IMR-90 (cell line): ENCODE measurements around the gene AQP5. TPM values are rescaled to one million over a fixed set of nuclear protein-coding genes. Genes with fewer than 3 reads are reported as not detected.

Experiments used
- ATAC-seq: fragments of 200-7000 bp; cut with Tn5 transposase; 2 replicates; pipeline ENCODE4 v1.9.1; 2020; ENCODE audit warnings: low read depth, mild to moderate bottlenecking, moderate library complexity
- BruUV-seq: library from RNA; stranded (reverse); fragments of 400-500 nt; replicated peaks from 2 replicates; lab custom pipeline; 2021; lab: Mats Ljungman, UMichigan
- CTCF ChIA-PET: fragments of 300-600 bp; formaldehyde crosslinking; extraction: SDS; loops from one replicate; lab custom pipeline; 2021; ENCODE audit warnings: antibody characterized with exemption; lab: Yijun Ruan, JAX
- POLR2A ChIA-PET: fragments of 300-600 bp; sonication (Branson Sonifier 250); formaldehyde crosslinking; loops from one replicate; lab custom pipeline; 2022; ENCODE audit warnings: antibody characterized with exemption; ENCODE audit not compliant: unreplicated experiment; lab: Charles Lee
- DNase-seq: peaks from one replicate; pipeline ENCODE4 v3.0.0; 2013
- H2AFZ ChIP-seq: replicated peaks from 2 replicates; pipeline ENCODE3; 2013; ENCODE audit warnings: low read length, mild to moderate bottlenecking; ENCODE audit not compliant: poor library complexity
- H2AK5ac ChIP-seq: 2 replicates; pipeline ENCODE4 v1.6.1; 2013; ENCODE audit warnings: low read depth, low read length, inconsistent platforms
- H2AK9ac ChIP-seq: replicated peaks from 2 replicates; pipeline ENCODE3; 2013; ENCODE audit warnings: mild to moderate bottlenecking, low read depth, low read length, moderate library complexity; ENCODE audit not compliant: poor library complexity
- H2BK120ac ChIP-seq: 2 replicates; pipeline ENCODE4 v1.6.1; 2013; ENCODE audit warnings: low read depth, low read length, inconsistent platforms
- H2BK15ac ChIP-seq: 3 replicates; pipeline ENCODE4 v1.6.1; 2013; ENCODE audit warnings: low read depth, low read length, inconsistent platforms
- H2BK20ac ChIP-seq: 2 replicates; pipeline ENCODE4 v1.6.1; 2013; ENCODE audit warnings: low read depth, mild to moderate bottlenecking, inconsistent platforms, low read length, moderate library complexity
- H2BK5ac ChIP-seq: 2 replicates; pipeline ENCODE4 v1.6.1; 2013; ENCODE audit warnings: mild to moderate bottlenecking, low read depth, low read length, inconsistent platforms; ENCODE audit not compliant: poor library complexity, severe bottlenecking
- H3K14ac ChIP-seq: replicated peaks from 2 replicates; pipeline ENCODE4 v1.6.1; 2013; ENCODE audit warnings: low read depth, low read length, inconsistent platforms
- H3K18ac ChIP-seq: 2 replicates; pipeline ENCODE4 v1.6.1; 2013; ENCODE audit warnings: low read depth, low read length, control low read depth
- H3K23ac ChIP-seq: 2 replicates; pipeline ENCODE4 v1.6.1; 2013; ENCODE audit warnings: low read depth, low read length, inconsistent platforms
- H3K27ac ChIP-seq: 2 replicates; pipeline ENCODE4 v1.5.1; 2013; ENCODE audit warnings: mild to moderate bottlenecking, control low read depth, low read length; ENCODE audit not compliant: insufficient read depth
- H3K27me3 ChIP-seq: 2 replicates; pipeline ENCODE4 v1.6.1; 2013; ENCODE audit warnings: low read length; ENCODE audit not compliant: control insufficient read depth, insufficient read depth
- H3K36me3 ChIP-seq: 2 replicates; pipeline ENCODE4 v1.6.1; 2013; ENCODE audit warnings: low read length, mixed read lengths; ENCODE audit not compliant: control insufficient read depth, insufficient read depth
- H3K4ac ChIP-seq: 2 replicates; pipeline ENCODE4 v1.6.1; 2013; ENCODE audit warnings: low read depth, low read length, inconsistent platforms
- H3K4me1 ChIP-seq: 2 replicates; pipeline ENCODE4 v1.6.1; 2013; ENCODE audit warnings: low read length, mixed read lengths; ENCODE audit not compliant: control insufficient read depth, insufficient read depth
- H3K4me2 ChIP-seq: 2 replicates; pipeline ENCODE4 v1.6.1; 2013; ENCODE audit warnings: low read depth, mild to moderate bottlenecking, control low read depth, low read length, moderate library complexity
- H3K4me3 ChIP-seq: 2 replicates; pipeline ENCODE4 v1.5.1; 2013; ENCODE audit warnings: low read depth, mild to moderate bottlenecking, control low read depth, low read length, moderate library complexity; ENCODE audit not compliant: insufficient read depth
- H3K56ac ChIP-seq: 2 replicates; pipeline ENCODE4 v1.6.1; 2013; ENCODE audit warnings: low read length, inconsistent platforms; ENCODE audit not compliant: insufficient read depth; ENCODE audit errors: extremely low read depth
- H3K79me1 ChIP-seq, 2 experiments: 2 replicates each; pipeline ENCODE4 v1.6.1; 2013; ENCODE audit warnings: low read length in 2 of 2, inconsistent platforms in 1 of 2, low read depth in 1 of 2
- H3K9ac ChIP-seq: 2 replicates; pipeline ENCODE4 v1.6.1; 2013; ENCODE audit warnings: low read depth, low read length, control low read depth
- H3K9me1 ChIP-seq: 2 replicates; pipeline ENCODE4 v1.6.1; 2013; ENCODE audit warnings: low read length, inconsistent platforms; ENCODE audit not compliant: insufficient read depth
- H3K9me3 ChIP-seq: 2 replicates; pipeline ENCODE4 v1.6.1; 2013; ENCODE audit warnings: low read length; ENCODE audit not compliant: control insufficient read depth, insufficient read depth
- H4K20me1 ChIP-seq: 2 replicates; pipeline ENCODE4 v1.6.1; 2013; ENCODE audit warnings: low read length, inconsistent platforms; ENCODE audit not compliant: insufficient read depth
- H4K5ac ChIP-seq: 2 replicates; pipeline ENCODE4 v1.6.1; 2013; ENCODE audit warnings: mild to moderate bottlenecking, low read depth, low read length, control low read depth
- H4K8ac ChIP-seq, 2 experiments: 2 replicates each; pipeline ENCODE4 v1.6.1; 2013; ENCODE audit warnings: low read depth in 2 of 2, low read length in 2 of 2, control low read depth in 1 of 2, inconsistent platforms in 1 of 2
- H4K91ac ChIP-seq: 2 replicates; pipeline ENCODE4 v1.6.1; 2013; ENCODE audit warnings: low read depth, low read length, inconsistent platforms; ENCODE audit not compliant: insufficient read depth
- CEBPB ChIP-seq: IDR thresholded peaks from 2 replicates; pipeline ENCODE4 v1.6.1; 2012; ENCODE audit warnings: low read depth, low read length, improper control_type of control experiment
- FOS ChIP-seq: fragments of 150-350 bp; IDR thresholded peaks from 2 replicates; pipeline ENCODE4 v1.6.1; 2016; ENCODE audit warnings: low read depth, low read length
- WGBS, 2 experiments: methylation state at CpG; one replicate each; pipeline versions ENCODE4 v1.1.5 to v1.1.7; 2013; ENCODE audit warnings: missing lambda C conversion rate in 2 of 2; ENCODE audit not compliant: insufficient read length in 1 of 2; ENCODE audit errors: extremely low coverage in 2 of 2; 5-methylcytosine and 5-hydroxymethylcytosine counted together
- dilution Hi-C: fragments of 300-500 bp; cut with HindIII; formaldehyde crosslinking; loops from one replicate; pipeline ENCODE4 v1.14.3; 2018; ENCODE audit warnings: low sequenced_read_pairs; ENCODE audit not compliant: unreplicated experiment
- in situ Hi-C: fragments of 300-500 bp; cut with MboI; formaldehyde crosslinking; loops from 3 replicates; pipeline ENCODE4 v1.14.3; 2019; ENCODE audit warnings: low sequenced_read_pairs, inconsistent platforms, mixed read lengths
- intact Hi-C: fragments of 100-400 bp; cut with micrococcal nuclease; formaldehyde crosslinking; loops from 2 replicates; pipeline ENCODE4 v1.10.0; 2022
- polyA plus RNA-seq, 3 experiments: library from polyadenylated mRNA; depleted of rRNA; stranded (reverse); fragments of >200 nt; gene quantifications; 2 replicates each; pipeline ENCODE4 v1.2.3, GENCODE V29; 2012; ENCODE audit warnings: low replicate concordance in 1 of 3
- total RNA-seq: library from RNA; depleted of rRNA; stranded (reverse); fragments of >200 nt; gene quantifications from 2 replicates; pipeline ENCODE4 v1.2.3, GENCODE V29; 2012

AQP5 gene
- total and polyA plus RNA-seq, 2 of the 4 experiments (the other 2 are of a cell fraction), result not detected

DNA sequence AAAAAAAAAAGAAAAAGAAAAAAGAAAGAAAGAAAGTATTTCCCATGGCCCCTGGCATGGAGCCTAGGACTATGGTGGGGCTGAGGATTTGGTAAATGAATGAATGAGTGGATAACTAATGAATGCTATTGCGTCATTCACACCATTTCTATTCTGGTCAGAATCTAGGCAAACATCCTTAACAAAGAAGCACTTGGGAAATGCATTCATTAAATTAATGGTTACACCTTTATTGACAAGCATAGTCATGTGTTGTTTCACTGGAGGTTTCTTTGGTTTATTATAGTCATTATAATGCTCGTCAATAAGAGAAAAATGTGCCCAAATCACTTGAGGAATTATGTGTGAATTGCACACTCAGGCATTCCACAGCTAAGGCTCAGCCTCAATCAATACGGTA, 24.7 kb upstream of the AQP5 start:
- no peak overlapping the region for H2BK120ac ChIP-seq

More for the DNA sequence above, 24.7 kb upstream of the AQP5 start:
- H2AK9ac ChIP-seq, result no peak overlapping the region
- ChIA-PET CTCF (interaction anchor here (0.8 to 3.2 kb wide), 2 partner anchors 9 to 182 kb away, joined by 3 to 15 read pairs; no protein-coding TSS in a partner anchor), POLR2A (no interaction called here)
- no peak overlapping the region for H4K5ac ChIP-seq
- no peak overlapping the region for H4K8ac ChIP-seq
- no peak overlapping the region for H2BK15ac ChIP-seq
- intact Hi-C loops, result no loop called here
- no peak overlapping the region for H2BK5ac ChIP-seq
- H2AFZ ChIP-seq, result no peak overlapping the region
- ATAC-seq, result no peak
- peaks cover 2% of the 10 kb centered on the region; the same call in 1 of the 2 replicates for H3K4me1 ChIP-seq
- TF ChIP-seq FOS (no peak), CEBPB (peak; percentile 80)
- no peaks in the 10 kb centered on the region for H3K36me3 ChIP-seq
- H3K9ac ChIP-seq, result no peak overlapping the region
- no peak overlapping the region for H3K4ac ChIP-seq
- H3K23ac ChIP-seq, result no peak overlapping the region
- H4K91ac ChIP-seq, result no peak overlapping the region
- H3K9me1 ChIP-seq, result no peaks in the 10 kb centered on the region
- H2BK20ac ChIP-seq, result no peak overlapping the region
- H3K79me1 ChIP-seq, result no peaks in the 10 kb centered on the region
- no CpG with 5 or more reads among the region's 3 CpGs for WGBS, 2 experiments
- H3K27me3 ChIP-seq, result no peaks in the 10 kb centered on the region
- no peak overlapping the region for H3K27ac ChIP-seq
- H2AK5ac ChIP-seq, result no peak overlapping the region
- H3K4me3 ChIP-seq, result no peak overlapping the region
- no peak for DNase-seq
- no peak overlapping the region for H3K56ac ChIP-seq
- H4K20me1 ChIP-seq, result no peaks in the 10 kb centered on the region
- H3K18ac ChIP-seq, result no peak overlapping the region
- dilution Hi-C loops, result no loop called here
- BruUV-seq, result no TSS peak
- H3K4me2 ChIP-seq, result no peak overlapping the region
- H3K14ac ChIP-seq, result no peak overlapping the region
- no peaks in the 10 kb centered on the region for H3K9me3 ChIP-seq
- in situ Hi-C loops, result no loop called here
